Muscle layer of duodenum (tissue), 2 donors: ENCODE data around the gene CLSTN3.

Source experiments
- H3K27ac ChIP-seq: one replicate; pipeline ENCODE4 v1.7.0; 2013; ENCODE audit warnings: mild to moderate bottlenecking, low read length
- H3K27me3 ChIP-seq: one replicate; pipeline ENCODE4 v1.7.0; 2013; ENCODE audit warnings: low read depth, mild to moderate bottlenecking, control low read depth, low read length
- H3K36me3 ChIP-seq, 2 donors: one replicate each; pipeline ENCODE4 v1.7.0; 2013; ENCODE audit warnings: low read length in 2 of 2, control low read depth in 1 of 2, mild to moderate bottlenecking in 1 of 2; ENCODE audit not compliant: insufficient read depth in 2 of 2, control insufficient read depth in 1 of 2
- H3K4me1 ChIP-seq, 2 donors: one replicate each; pipeline ENCODE4 v1.7.0; 2013; ENCODE audit warnings: low read length in 2 of 2, mild to moderate bottlenecking in 2 of 2, control low read depth in 1 of 2, moderate library complexity in 1 of 2; ENCODE audit not compliant: insufficient read depth in 2 of 2, control insufficient read depth in 1 of 2
- H3K4me3 ChIP-seq, 2 donors: one replicate each; pipeline ENCODE4 v1.7.0; 2013; ENCODE audit warnings: low read length in 2 of 2, low read depth in 1 of 2, mild to moderate bottlenecking in 1 of 2
- H3K9me3 ChIP-seq, 2 donors: one replicate each; pipeline ENCODE4 v1.7.0; 2013; ENCODE audit warnings: low read length in 2 of 2, control low read depth in 1 of 2, mild to moderate bottlenecking in 1 of 2; ENCODE audit not compliant: control insufficient read depth in 1 of 2
- donor health status: healthy.

Gene CLSTN3

DNA sequence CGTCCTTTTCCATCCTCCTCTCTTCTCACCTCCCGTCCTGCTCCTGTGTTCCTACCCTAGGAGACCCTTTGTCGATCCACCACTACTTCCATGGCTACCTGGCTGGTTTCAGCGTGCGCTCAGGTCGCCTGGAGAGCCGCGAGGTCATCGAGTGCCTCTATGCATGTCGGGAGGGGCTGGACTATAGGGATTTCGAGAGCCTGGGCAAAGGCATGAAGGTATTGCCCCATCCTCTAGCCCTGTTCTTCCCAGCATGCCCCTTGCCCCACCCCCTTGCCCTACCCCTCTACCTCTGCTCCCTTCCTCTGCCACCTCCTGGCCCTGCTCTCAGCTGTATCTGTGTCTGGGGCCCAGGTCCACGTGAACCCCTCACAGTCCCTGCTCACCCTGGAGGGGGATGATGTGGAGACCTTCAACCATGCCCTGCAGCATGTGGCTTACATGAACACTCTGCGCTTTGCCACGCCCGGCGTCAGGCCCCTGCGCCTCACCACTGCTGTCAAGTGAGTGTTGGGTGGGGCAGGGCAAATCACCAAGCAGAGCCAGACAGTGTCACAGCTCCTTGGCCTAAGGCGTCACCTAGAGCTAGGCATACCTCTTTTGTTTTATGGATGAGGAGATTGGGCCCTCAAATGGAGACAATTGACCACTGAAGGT, 12.8 kb downstream of the CLSTN3 start:
- Histone ChIP-seq H3K36me3 (peaks cover 0 to 26% of the 10 kb centered on the region in 2 donors), H3K9me3 (no peaks in the 10 kb centered on the region), H3K27me3 (no peaks in the 10 kb centered on the region), H3K4me3 (no peak overlapping the region), H3K27ac (no peak overlapping the region), H3K4me1 (no peaks in the 10 kb centered on the region)

DNA sequence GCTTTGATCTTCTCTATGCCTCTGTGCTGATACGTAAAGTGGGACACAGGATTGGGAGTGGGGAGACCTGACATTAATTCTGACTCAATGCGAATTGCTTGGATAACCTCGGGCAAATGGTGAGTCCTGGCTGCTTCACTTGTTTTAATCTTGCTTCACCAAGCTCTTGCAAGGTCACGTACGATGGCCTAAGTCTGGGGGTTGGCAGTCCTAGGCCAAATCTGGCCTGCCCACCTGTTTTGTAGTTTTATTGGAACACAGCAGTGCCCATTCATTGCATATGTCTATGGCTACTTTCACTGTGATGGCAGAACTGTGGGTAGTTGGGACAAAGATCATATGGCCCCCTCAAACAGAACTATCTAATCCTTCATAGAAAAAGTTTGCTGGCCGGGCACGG, 13.4 kb downstream of the CLSTN3 start:
- Histone ChIP-seq H3K27ac (no peak overlapping the region), H3K4me1 (no peaks in the 10 kb centered on the region), H3K36me3 (peaks cover 0 to 28% of the 10 kb centered on the region in 2 donors), H3K9me3 (no peaks in the 10 kb centered on the region), H3K4me3 (no peak overlapping the region), H3K27me3 (no peaks in the 10 kb centered on the region)

DNA sequence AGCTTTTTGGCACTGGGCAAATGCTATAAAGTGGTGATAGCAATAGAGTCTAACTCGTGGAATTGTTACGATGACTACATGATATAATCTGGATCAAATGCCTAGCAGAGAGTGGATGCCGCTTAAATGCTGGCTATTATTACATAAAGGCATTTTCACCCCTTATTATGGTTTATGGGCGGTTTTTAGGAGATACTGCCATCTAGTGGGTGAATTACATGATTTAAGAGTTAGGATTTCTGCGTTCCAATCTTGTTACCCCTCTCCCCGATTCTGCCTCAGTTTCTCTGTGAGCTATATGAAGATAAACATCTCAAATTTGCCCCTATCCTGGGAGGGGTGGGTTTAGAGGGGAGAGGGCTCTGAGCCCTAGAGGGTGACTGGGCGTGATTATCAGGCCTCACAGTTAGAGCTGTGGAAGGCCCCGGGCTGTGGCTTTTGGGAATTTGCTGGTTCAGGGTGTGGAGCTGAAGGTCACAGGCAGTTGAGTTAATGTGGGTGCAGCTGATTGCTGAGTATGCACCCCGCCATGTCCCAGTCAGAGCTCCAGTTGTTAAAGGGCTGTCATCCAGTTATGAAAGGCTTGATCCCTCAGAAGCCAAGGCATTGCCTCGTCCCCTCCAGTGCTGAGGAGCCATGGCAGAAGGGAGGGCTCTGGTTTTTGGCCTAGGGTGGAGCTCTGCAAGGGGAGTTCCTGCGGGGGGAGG, 14.4 kb downstream of the CLSTN3 start:
- Histone ChIP-seq H3K9me3 (no peaks in the 10 kb centered on the region), H3K27ac (no peak overlapping the region), H3K27me3 (no peaks in the 10 kb centered on the region), H3K4me3 (no peak overlapping the region), H3K4me1 (no peaks in the 10 kb centered on the region), H3K36me3 (peaks cover 6 to 38% of the 10 kb centered on the region in 2 donors)

DNA sequence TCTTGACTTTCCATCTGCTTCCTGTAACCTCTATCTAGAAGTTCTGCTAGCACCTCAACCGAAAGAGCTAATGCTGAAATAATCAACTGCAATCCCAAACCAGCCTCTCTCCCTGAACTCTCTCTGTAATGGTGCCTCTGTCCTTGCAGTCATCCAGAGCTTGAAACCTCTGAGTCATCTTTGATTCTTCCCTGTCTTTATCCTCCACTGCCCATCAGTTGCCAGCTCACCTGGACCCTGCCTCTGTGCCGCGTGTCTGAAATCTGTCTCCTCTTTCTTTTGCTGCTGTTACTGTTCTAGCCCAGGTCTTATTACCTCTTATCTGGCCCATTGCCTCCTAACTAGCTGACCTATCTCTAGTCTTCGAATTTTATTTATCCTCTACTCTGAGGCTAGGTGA, 15.5 kb downstream of the CLSTN3 start:
- Histone ChIP-seq H3K36me3 (peaks cover 17 to 49% of the 10 kb centered on the region in 2 donors), H3K27ac (no peak overlapping the region), H3K4me1 (no peaks in the 10 kb centered on the region)

GRCh38 chr12:7146228-7146627, 16.1 kb downstream of the CLSTN3 start:
- no peak overlapping the region for H3K27ac ChIP-seq
- H3K36me3 ChIP-seq: peaks cover 20 to 50% of the 10 kb centered on the region in 2 donors

More for the DNA sequence above, 15.5 kb downstream of the CLSTN3 start:
- Histone ChIP-seq H3K27me3 (no peaks in the 10 kb centered on the region), H3K9me3 (no peaks in the 10 kb centered on the region), H3K4me3 (no peak overlapping the region)

GRCh38 chr12:7146906-7147305, 16.7 kb downstream of the CLSTN3 start:
- no peaks in the 10 kb centered on the region for H3K27me3 ChIP-seq
- H3K4me3 ChIP-seq: no peak overlapping the region
- no peak overlapping the region for H3K27ac ChIP-seq
- no peaks in the 10 kb centered on the region for H3K4me1 ChIP-seq
- no peaks in the 10 kb centered on the region for H3K9me3 ChIP-seq
- peaks cover 23 to 49% of the 10 kb centered on the region in 2 donors for H3K36me3 ChIP-seq

More at GRCh38 chr12:7146228-7146627, 16.1 kb downstream of the CLSTN3 start:
- no peaks in the 10 kb centered on the region for H3K4me1 ChIP-seq
- H3K4me3 ChIP-seq: no peak overlapping the region
- no peaks in the 10 kb centered on the region for H3K27me3 ChIP-seq
- no peaks in the 10 kb centered on the region for H3K9me3 ChIP-seq

- H3K27me3 ChIP-seq: no peaks in the 10 kb centered on the region
- H3K4me1 ChIP-seq: no peaks in the 10 kb centered on the region
- H3K36me3 ChIP-seq: peaks cover 24 to 66% of the 10 kb centered on the region in 2 donors
- H3K27ac ChIP-seq: no peak overlapping the region
- H3K9me3 ChIP-seq: no peaks in the 10 kb centered on the region
- no peak overlapping the region for H3K4me3 ChIP-seq
Measured at GRCh38 chr12:7150356-7150755, 20.2 kb downstream of the CLSTN3 start.

DNA sequence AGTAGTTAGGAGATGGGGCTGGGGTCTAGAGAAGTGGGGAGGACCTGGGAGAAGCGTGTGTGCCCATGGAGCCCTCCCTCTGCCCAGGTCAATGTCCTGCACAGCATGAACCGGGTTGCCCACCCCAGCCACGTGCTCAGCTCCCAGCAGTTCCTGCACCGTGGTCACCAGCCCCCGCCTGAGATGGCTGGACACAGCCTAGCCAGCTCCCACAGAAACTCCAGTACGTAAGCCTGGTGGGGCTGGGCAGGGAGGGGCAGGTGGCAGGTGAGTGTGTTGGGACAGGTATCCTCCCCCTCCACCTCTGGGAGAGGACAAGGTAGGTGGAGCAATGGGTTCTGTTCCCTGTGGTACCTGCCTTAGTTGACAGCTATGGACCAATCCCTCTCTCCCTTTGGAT, 20.7 kb downstream of the CLSTN3 start:
- no peaks in the 10 kb centered on the region for H3K27me3 ChIP-seq
- H3K9me3 ChIP-seq: no peaks in the 10 kb centered on the region
- H3K4me1 ChIP-seq: no peaks in the 10 kb centered on the region
- H3K36me3 ChIP-seq: peaks cover 27 to 65% of the 10 kb centered on the region in 2 donors
- H3K4me3 ChIP-seq: no peak overlapping the region
- H3K27ac ChIP-seq: no peak overlapping the region

DNA sequence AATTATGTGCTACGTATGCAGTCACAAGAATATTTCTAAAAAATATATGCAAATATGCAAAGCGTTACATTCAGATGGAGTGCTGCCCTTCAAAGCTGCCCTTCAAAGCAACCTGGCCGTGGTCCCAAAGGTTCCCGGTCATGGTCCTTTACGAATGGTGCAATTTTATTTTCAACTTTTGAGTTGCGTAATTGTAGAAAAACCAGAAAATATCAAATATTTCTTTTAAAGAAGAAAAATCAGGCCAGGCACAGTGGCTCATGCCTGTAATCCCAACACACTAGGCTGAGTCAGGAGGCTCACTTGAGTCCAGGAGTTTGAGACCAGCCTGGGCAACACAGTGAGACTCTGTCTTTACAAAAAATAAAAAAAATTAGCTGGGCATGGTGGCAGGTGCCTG, 21.4 kb downstream of the CLSTN3 start:
- Histone ChIP-seq H3K4me1 (no peaks in the 10 kb centered on the region), H3K9me3 (no peaks in the 10 kb centered on the region), H3K4me3 (no peak overlapping the region), H3K27me3 (no peaks in the 10 kb centered on the region), H3K27ac (no peak overlapping the region), H3K36me3 (peaks cover 27 to 58% of the 10 kb centered on the region in 2 donors)

DNA sequence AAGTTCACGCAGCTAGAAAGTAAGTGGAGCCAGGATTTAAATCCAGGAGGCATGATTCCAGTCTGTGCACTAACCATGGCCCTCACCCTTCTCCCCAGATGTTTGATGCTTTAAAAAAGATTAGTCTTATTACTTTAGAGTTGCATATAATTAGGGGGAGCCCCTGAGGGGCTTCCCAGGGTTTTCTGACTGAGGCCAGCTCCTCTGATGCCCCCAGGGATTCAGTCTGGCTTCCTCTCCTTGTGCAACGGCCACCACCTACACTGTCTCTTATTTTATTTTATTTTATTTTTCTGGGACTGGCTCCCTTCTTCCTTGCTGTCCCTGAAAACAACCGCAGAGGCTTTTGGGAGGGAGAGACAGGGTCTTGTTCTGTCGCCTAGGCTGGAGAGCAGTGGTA, 22.6 kb downstream of the CLSTN3 start:
- H3K27ac ChIP-seq: no peak overlapping the region
- H3K4me3 ChIP-seq: no peak overlapping the region
- H3K9me3 ChIP-seq: no peaks in the 10 kb centered on the region
- peaks cover 27 to 57% of the 10 kb centered on the region in 2 donors for H3K36me3 ChIP-seq
- H3K4me1 ChIP-seq: no peaks in the 10 kb centered on the region
- no peaks in the 10 kb centered on the region for H3K27me3 ChIP-seq

GRCh38 chr12:7154042-7154441, 23.9 kb downstream of the CLSTN3 start:
- Histone ChIP-seq H3K27me3 (no peaks in the 10 kb centered on the region), H3K9me3 (no peaks in the 10 kb centered on the region), H3K36me3 (peaks cover 24 to 53% of the 10 kb centered on the region in 2 donors), H3K27ac (no peak overlapping the region), H3K4me3 (no peak overlapping the region), H3K4me1 (no peaks in the 10 kb centered on the region)
